ENCODE results near the gene LHFPL6. TPM values are rescaled to one million over a fixed set of nuclear protein-coding genes. Genes with fewer than 3 reads are reported as not detected.

The LHFPL6 gene
- total RNA-seq, 2 donors from 2014 or later: 7.5 to 40.0 TPM

- WGBS: 63% methylated on average over 2 of the region's 2 CpGs
- intact Hi-C loops (cut with DNase I): no loop called here
- Histone ChIP-seq H3K4me1 (replicated peaks) (no peaks in the 10 kb centered on the region), H3K27me3 (replicated peaks; ENCODE audit: insufficient read depth) (no peaks in the 10 kb centered on the region), H3K27ac (no peak overlapping the region), H3K36me3 (no peaks in the 10 kb centered on the region), H3K9me3 (no peaks in the 10 kb centered on the region), H3K4me3 (no peak overlapping the region)
- DNase-seq (ENCODE audit: low spot score): no peak
- TF ChIP-seq CTCF (IDR thresholded peaks at IDR 0.05) (no peak), POLR2AphosphoS5 (IDR thresholded peaks at IDR 0.05) (no peak), POLR2A (IDR thresholded peaks at IDR 0.05) (no peak)
Observed at GRCh38 chr13:39588384-39588783, 14.6 kb downstream of the LHFPL6 start.

- whole genome bisulfite sequencing: 84% methylated on average over 7 of the region's 7 CpGs
- Histone ChIP-seq H3K4me1 (replicated peaks) (no peaks in the 10 kb centered on the region), H3K9me3 (no peaks in the 10 kb centered on the region), H3K27me3 (replicated peaks; ENCODE audit: insufficient read depth) (no peaks in the 10 kb centered on the region), H3K36me3 (no peaks in the 10 kb centered on the region), H3K27ac (no peak overlapping the region), H3K4me3 (no peak overlapping the region)
- intact Hi-C loops (cut with DNase I): no loop called here
- DNase-seq (ENCODE audit: low spot score): no peak
- TF ChIP-seq POLR2A (IDR thresholded peaks at IDR 0.05) (no peak), CTCF (IDR thresholded peaks at IDR 0.05) (no peak), POLR2AphosphoS5 (IDR thresholded peaks at IDR 0.05) (no peak)
Observed at GRCh38 chr13:39587939-39588338, 15.1 kb downstream of the LHFPL6 start.

DNA sequence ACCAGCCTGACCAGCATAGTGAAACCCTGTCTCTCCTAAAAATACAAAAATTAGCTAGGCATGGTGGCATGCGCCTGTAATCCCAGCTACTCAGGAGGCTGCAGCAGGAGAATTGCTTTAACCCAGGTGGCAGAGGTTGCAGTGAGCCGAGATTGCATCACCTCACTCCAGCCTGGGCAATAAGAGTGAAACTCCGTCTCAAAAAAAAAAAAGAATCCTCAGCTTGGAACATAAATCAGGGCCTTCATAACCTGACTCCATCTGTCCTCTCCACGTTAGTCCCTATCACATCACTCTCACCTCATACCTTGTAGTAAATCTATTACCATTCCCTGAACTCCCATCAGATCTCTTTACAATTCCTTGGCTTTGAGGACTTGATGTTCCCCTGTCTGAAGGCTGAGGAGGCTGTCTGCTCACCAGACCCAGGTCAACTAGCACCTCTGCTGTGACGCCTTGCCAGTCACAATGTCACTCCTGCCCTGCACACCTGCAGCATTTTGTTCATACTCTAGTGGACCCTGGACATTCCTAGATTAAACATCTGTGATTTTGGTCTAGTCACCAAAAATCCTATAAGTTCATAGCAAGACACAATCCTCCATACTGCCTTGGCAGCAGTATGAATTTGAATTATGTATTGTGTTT lies 15.9 kb downstream of the LHFPL6 start:
- Histone ChIP-seq H3K4me1 (replicated peaks) (no peaks in the 10 kb centered on the region), H3K27me3 (replicated peaks; ENCODE audit: insufficient read depth) (no peaks in the 10 kb centered on the region), H3K4me3 (no peak overlapping the region), H3K36me3 (no peaks in the 10 kb centered on the region), H3K9me3 (no peaks in the 10 kb centered on the region), H3K27ac (no peak overlapping the region)
- WGBS: 88% methylated on average over 5 of the region's 5 CpGs
- TF ChIP-seq POLR2AphosphoS5 (IDR thresholded peaks at IDR 0.05) (no peak), POLR2A (IDR thresholded peaks at IDR 0.05) (no peak), CTCF (IDR thresholded peaks at IDR 0.05) (no peak)
- no peak for DNase-seq (ENCODE audit: low spot score)
- intact Hi-C loops (cut with DNase I): no loop called here

GRCh38 chr13:39586151-39586550 lies 16.8 kb downstream of the LHFPL6 start:
- H3K36me3 ChIP-seq: no peaks in the 10 kb centered on the region
- no peak for TF ChIP-seq POLR2AphosphoS5 (IDR thresholded peaks at IDR 0.05)
- TF ChIP-seq CTCF (IDR thresholded peaks at IDR 0.05): no peak
- no peak for TF ChIP-seq POLR2A (IDR thresholded peaks at IDR 0.05)
- DNase-seq (ENCODE audit: low spot score): no peak
- H3K9me3 ChIP-seq: no peaks in the 10 kb centered on the region
- H3K4me3 ChIP-seq: no peak overlapping the region
- H3K4me1 ChIP-seq (replicated peaks): no peaks in the 10 kb centered on the region
- H3K27me3 ChIP-seq (replicated peaks; ENCODE audit: insufficient read depth): no peaks in the 10 kb centered on the region
- intact Hi-C loops (cut with DNase I): no loop called here
- WGBS: 81% methylated on average over 1 of the region's 1 CpG
- no peak overlapping the region for H3K27ac ChIP-seq

GRCh38 chr13:39585219-39585618 lies 17.8 kb downstream of the LHFPL6 start:
- no peak for DNase-seq (ENCODE audit: low spot score)
- intact Hi-C loops (cut with DNase I): no loop called here
- H3K36me3 ChIP-seq: no peaks in the 10 kb centered on the region
- H3K4me3 ChIP-seq: no peak overlapping the region
- no peak overlapping the region for H3K27ac ChIP-seq
- H3K4me1 ChIP-seq (replicated peaks): no peaks in the 10 kb centered on the region
- no peak for TF ChIP-seq POLR2A (IDR thresholded peaks at IDR 0.05)
- TF ChIP-seq CTCF (IDR thresholded peaks at IDR 0.05): no peak
- TF ChIP-seq POLR2AphosphoS5 (IDR thresholded peaks at IDR 0.05): no peak
- WGBS: 65% methylated on average over 3 of the region's 3 CpGs
- H3K9me3 ChIP-seq: no peaks in the 10 kb centered on the region
- H3K27me3 ChIP-seq (replicated peaks; ENCODE audit: insufficient read depth): no peaks in the 10 kb centered on the region

Measured in prostate gland (tissue), 2 donors.